WERI-Rb-1 (cell line): ENCODE data around the gene DGCR6.
"Not testable (repeated sequence)": the region's sequence is repeated elsewhere in the genome, so short reads cannot be mapped to it uniquely, and the experiment has no call there.

Experiments
- DNase-seq: peaks from one replicate; pipeline ENCODE4 v3.0.0-alpha.2; 2020
- H3K27ac ChIP-seq: fragments of 250-450 bp; sonication (Bioruptor Pico); 2 replicates; pipeline ENCODE4 v1.5.1; 2020; ENCODE audit warnings: mild to moderate bottlenecking, moderate library complexity
- H3K27me3 ChIP-seq: fragments of 250-450 bp; sonication (Bioruptor Pico); 2 replicates; pipeline ENCODE4 v1.5.1; 2021; ENCODE audit warnings: mild to moderate bottlenecking, low read depth, moderate library complexity; ENCODE audit not compliant: insufficient read depth, severe bottlenecking
- H3K36me3 ChIP-seq: fragments of 250-450 bp; sonication (Bioruptor Pico); 2 replicates; pipeline ENCODE4 v1.5.1; 2020; ENCODE audit warnings: mild to moderate bottlenecking, moderate library complexity
- H3K4me3 ChIP-seq: 2 replicates; pipeline ENCODE4 v1.5.1; 2011; ENCODE audit warnings: low read depth, mild to moderate bottlenecking, control low read depth, low read length
- H3K9me3 ChIP-seq: fragments of 250-450 bp; sonication (Bioruptor Pico); 2 replicates; pipeline ENCODE4 v1.5.1; 2021; ENCODE audit warnings: mild to moderate bottlenecking, moderate library complexity; ENCODE audit not compliant: severe bottlenecking

DGCR6 gene

GRCh38 chr22:18960166-18960820 lies 54.2 kb downstream of the DGCR6 start:
- H3K36me3 ChIP-seq, H3K27ac ChIP-seq, DNase-seq, H3K27me3 ChIP-seq, H3K9me3 ChIP-seq, H3K4me3 ChIP-seq: not testable (repeated sequence)

DNA sequence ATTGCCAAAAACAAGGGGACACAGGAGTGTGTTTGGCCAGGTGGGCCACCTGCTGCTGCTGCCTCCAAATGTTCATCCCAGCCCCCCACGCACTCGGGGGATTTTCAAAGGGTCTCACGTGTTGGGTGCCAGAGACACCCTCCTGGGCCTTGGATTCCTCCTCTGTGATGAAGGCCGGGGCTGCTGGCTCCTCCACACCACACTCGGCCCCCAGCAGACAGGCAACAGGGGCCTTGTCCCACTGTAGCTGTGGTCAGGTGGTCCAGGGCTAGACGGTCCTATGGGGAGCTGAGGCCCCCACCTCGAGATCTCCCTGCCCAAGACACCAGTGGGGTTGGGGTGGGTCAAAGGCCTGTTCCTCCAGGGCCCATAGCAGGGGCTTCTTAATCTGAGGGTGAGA lies 55.1 kb downstream of the DGCR6 start:
- H3K4me3 ChIP-seq, H3K27ac ChIP-seq, H3K36me3 ChIP-seq, DNase-seq, H3K27me3 ChIP-seq, H3K9me3 ChIP-seq: not testable (repeated sequence)
